GM21825 (cell line): ENCODE measurements around the gene FAM222A.

ENCODE experiments used
- ATAC-seq: cut with Tn5 transposase; IDR thresholded peaks from one replicate; pipeline ENCODE4 v1.9.1; 2021; ENCODE audit warnings: mild to moderate bottlenecking, moderate library complexity; ENCODE audit not compliant: unreplicated experiment

The FAM222A gene

GRCh38 chr12:109758426-109759420 is 45.1 kb downstream of the FAM222A start:
- no peak for ATAC-seq

DNA sequence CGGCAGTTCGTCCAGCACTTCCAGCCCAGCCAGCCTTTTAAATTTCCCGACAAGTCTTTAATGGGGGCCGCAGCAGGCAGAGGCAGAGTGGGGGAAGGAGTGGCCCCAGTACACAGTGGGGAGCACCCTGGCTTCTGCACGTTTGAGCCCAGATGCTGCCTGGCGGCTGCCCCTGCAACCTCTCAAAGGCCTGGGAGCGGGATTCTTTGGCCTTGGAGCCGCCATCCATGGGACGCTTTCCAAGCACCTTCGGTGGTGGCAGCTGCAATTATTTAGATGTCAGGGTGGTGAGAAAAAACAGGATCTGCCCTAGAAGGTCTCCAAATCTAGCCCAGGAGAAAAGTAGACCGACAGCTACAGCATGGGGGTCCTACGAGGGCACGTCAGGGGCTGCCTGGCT is 46.0 kb downstream of the FAM222A start:
- no peak for ATAC-seq

GRCh38 chr12:109760031-109760929 is 46.7 kb downstream of the FAM222A start:
- ATAC-seq: no peak

DNA sequence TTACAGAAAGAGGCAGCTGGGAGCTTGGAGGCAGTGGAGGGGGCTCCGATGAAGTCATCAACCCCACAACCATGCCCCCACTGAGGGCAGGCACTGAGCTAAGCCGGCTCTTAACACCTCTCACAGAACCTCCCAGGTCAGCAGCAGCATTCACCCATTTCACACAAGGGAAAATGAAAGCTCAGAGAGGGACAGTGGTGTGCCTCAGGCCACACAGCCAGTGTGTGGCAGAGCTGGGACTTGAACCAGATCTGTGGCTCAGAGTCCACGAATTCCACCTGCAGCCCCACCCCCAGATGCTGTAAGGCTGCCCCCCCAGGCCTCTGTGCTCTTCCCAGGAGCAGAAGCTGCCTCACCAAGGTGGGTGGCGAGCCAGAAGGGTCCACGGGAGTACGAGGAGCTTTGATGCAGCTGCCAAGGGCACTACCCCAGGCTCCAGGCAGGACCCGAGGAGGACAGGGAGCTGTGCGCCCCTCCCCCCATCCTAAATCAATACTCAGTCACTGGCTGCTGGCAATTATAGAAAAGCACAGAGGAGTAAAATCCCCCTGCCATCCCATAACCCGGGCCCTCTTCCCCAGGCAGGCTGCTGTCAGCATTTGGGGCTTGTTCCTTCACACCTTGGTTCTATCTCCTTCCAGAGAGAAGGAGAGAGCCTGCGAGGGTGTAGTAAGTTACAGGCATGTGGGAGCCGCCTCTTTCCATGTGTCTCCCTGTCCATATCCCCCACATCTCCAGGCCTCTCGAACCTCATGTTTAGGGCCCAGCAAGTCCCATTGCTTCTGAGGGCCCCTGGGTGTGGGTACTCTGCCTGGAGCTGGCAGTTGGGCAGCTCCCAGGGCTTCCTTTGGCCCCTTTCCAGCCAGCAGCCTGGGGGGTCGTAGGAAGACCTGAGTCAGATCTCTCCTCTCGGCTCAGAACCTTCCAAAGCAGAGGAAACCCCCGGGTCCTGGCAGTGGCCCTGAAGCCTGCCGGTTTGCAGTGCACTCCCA is 47.6 kb downstream of the FAM222A start:
- ATAC-seq: no peak

DNA sequence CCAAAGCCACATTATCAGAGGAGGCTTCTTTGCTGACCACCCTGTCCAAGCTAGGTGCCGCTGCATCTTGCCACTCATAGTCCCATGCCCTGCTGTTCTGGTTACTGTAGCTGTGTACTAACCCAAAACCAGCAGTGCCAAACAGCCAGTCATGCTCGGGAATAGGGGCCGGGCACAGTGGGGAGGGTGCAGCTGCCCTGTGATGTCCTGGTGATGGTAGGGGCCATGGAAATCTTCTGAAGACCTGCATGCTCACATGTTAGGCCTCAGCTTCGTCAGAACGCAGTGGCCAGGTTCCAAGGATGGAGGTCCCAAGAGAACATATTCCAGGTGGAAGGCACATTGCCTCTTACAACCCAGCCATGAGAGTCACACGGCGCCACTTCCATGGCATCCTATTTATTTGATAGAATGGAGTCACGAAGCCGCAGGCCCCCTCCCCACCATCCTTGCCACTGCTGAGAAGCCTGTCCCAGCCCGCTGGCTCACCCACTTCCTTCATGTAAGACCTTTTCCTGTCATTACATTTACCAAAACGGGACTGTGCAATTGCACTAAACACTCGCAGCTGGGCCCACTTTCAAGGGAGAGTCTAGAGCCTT is 48.5 kb downstream of the FAM222A start:
- no peak for ATAC-seq

- no peak for ATAC-seq
Observed at GRCh38 chr12:109762673-109763191, 49.1 kb downstream of the FAM222A start.

- no peak for ATAC-seq
Observed at GRCh38 chr12:109763201-109763841, 49.7 kb downstream of the FAM222A start.

DNA sequence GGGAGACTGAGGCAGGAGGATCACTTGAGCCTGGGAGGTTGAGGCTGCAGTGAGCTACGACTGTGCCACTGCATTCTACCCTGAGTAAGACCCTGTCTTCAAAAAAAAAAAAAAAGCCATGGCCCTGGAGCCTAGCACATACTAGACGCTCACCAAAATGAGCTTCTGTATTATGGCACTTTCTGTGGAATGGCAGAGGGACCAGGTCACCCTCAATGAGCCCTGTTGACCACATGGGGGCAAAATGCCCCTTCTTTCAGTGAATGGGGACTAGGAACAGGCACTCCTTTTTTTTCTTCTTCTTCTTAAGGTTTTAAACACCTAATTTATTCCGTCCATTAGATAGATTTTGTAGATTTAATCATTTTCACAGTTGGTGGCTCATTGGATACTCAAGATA is 50.5 kb downstream of the FAM222A start:
- no peak for ATAC-seq

- ATAC-seq: no peak
Observed at GRCh38 chr12:109764776-109765445, 51.3 kb downstream of the FAM222A start.

DNA sequence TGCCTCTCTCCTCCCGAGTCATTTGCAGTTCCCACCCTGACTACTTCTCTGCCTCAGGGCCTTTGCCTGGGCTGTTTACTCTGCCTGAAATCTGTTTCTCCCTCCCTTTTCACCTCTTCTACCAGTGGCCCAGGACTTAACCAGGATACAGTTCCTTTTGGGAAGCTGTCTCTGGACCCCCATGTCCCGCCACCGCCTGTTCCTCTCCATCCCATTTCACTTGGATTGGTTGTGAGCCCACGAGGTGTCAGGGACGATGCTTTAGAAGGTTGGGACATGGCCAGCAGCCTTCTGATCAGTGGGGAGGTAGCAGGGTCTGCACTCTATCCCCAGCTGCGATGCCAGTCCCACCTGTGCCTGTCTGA is 51.8 kb downstream of the FAM222A start:
- no peak for ATAC-seq

GRCh38 chr12:109766251-109766778 is 52.7 kb downstream of the FAM222A start:
- no peak for ATAC-seq

DNA sequence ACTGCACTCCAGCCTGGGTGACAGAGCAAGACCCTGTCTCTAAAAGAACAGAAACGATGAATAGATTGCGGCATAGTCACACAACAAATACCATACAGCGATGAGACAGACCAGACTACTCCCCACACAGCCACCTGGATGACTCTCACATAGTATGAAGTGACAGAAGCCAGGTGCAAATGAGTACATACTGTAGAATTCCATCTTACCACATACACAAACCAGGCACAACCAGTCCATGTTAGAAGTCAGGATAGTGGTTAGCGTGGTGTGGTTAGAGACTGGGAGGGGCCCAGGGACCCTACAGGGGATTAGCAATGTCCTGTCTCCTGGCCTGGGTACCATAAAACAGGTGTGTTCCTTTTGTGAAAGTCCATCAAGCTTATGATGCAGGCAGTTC is 53.8 kb downstream of the FAM222A start:
- no peak for ATAC-seq

DNA sequence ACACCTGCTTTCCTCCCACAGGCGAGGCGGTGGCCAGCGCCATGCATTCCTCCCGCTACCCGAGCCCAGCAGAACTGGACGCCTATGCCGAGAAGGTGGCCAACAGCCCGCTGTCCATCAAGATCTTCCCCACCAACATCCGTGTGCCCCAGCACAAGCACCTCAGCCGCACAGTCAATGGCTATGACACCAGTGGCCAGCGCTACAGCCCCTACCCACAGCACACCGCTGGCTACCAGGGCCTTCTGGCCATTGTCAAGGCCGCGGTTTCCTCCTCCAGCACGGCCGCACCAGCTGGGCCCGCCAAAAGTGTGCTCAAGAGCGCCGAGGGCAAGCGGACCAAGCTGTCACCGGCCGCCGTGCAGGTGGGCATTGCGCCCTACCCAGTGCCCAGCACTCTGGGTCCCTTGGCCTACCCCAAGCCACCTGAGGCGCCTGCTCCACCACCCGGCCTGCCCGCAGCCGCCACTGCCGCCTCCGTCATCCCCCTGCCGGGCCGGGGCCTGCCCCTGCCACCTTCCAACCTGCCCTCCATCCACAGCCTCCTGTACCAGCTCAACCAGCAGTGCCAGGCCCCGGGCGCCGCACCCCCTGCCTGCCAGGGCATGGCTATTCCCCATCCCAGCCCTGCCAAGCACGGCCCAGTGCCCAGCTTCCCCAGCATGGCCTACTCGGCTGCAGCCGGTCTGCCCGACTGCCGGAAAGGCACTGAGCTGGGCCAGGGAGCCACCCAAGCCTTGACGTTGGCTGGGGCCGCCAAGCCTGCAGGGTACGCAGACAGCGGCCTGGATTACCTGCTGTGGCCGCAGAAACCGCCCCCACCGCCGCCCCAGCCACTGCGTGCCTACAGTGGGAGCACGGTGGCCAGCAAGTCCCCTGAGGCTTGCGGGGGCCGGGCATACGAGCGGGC is 54.6 kb downstream of the FAM222A start:
- no peak for ATAC-seq

GRCh38 chr12:109768901-109769670 is 55.5 kb downstream of the FAM222A start:
- no peak for ATAC-seq

GRCh38 chr12:109770104-109770860 is 56.7 kb downstream of the FAM222A start:
- ATAC-seq: no peak
